ENCODE measurements around the gene SLC25A17.
"Not testable (repeated sequence)": the region's sequence is repeated elsewhere in the genome, so short reads cannot be mapped to it uniquely, and the experiment has no call there.

SLC25A17 gene

GRCh38 chr22:40751250-40751649 lies 67.9 kb downstream of the SLC25A17 start:
- no peak for DNase-seq

GRCh38 chr22:40749829-40750228 lies 69.3 kb downstream of the SLC25A17 start:
- DNase-seq = no peak

- DNase-seq = no peak
Measured at GRCh38 chr22:40748388-40749355, 70.5 kb downstream of the SLC25A17 start.

DNA sequence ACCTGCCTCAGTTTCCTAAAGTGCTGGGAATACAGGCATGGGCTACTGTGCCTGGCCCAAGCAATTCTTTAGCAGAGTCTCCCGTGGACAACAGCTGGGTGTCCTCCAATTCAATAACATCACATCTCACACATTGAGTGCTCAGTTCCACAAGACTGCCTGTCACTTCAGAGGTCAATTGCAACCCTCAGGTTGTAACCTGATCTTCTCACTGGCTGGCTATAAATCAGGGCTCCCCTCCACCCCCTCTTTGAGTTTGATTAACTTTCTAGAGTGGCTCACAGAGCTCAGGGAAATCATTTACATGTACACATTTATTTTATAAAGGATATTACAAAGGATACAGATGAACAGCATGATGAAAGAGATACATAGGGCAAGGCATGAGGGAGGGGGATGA lies 71.8 kb downstream of the SLC25A17 start:
- no peak for DNase-seq

DNA sequence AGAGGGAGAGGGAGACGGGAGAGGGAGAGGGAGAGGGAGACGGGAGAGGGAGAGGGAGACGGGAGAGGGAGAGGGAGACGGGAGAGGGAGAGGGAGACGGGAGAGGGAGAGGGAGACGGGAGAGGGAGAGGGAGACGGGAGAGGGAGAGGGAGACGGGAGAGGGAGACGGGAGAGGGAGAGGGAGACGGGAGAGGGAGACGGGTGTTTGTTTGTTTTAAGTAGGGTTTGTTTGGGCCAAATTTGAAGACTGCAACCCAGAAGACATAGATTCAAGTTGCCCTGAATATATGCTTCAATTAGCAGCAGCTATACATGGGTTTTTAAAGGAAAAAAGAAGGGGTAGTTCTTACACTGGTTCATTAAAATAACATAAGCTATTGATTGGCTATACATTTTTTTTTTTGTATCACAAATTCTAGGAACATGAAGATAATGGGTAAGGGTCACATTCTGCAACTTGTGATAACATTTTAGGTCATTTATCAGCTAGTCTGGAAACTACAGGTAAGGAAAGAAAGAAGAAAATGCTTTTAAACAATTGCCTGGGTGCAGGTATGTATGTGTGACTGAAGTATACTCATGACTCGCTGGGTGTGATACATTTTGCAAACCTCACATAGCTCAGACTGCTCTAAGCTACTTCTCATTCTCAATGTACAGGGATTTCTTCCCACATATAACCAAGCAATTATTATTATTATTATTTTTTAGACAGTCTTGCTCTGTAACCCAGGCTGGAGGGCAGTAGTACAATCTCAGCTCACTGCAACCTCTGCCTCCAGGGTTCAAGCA lies 72.5 kb downstream of the SLC25A17 start:
- no peak for DNase-seq

- no peak for DNase-seq
Measured at GRCh38 chr22:40743768-40744167, 75.4 kb downstream of the SLC25A17 start.

DNA sequence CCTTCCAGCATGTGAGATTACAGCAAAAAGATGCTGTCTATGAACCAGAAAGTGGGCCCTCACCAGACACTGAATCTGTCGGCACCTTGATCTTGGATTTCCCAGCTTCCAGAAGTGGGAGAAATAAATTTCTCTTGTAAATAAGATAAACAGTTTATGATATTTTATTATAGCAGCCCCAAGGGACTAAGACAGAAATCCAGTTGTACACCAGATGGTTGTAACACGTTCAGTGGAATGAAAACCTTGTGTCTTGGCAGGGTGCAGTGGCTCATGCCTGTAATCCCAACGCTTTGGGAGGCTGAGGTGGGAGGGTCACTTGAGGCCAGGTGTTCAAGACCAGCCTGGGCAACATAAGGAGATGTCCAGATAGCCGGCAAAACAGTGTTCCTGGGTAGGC lies 78.0 kb downstream of the SLC25A17 start:
- no peak for DNase-seq

GRCh38 chr22:40739721-40740120 lies 79.4 kb downstream of the SLC25A17 start:
- no peak for DNase-seq

DNA sequence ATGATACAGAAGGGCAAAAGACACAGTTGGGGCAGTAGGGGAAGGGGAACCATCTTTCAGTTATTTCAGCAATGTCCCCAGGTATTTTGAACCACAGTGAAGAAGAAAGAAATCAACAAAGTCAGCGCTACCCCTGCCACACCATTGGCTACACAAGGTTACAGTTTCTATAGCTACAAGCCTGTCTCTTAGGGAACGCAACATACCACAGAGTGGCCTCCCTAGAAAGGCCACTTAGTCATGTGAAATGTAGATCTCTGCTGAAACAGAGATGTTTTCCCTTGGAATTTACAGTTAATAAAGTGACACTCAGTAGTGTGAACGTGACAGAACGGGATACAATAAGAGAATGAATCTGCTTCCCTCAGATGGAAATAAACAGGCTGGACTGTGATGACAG lies 85.2 kb downstream of the SLC25A17 start:
- DNase-seq = no peak

GRCh38 chr22:40732999-40733292 lies 86.2 kb downstream of the SLC25A17 start:
- no peak for DNase-seq

DNA sequence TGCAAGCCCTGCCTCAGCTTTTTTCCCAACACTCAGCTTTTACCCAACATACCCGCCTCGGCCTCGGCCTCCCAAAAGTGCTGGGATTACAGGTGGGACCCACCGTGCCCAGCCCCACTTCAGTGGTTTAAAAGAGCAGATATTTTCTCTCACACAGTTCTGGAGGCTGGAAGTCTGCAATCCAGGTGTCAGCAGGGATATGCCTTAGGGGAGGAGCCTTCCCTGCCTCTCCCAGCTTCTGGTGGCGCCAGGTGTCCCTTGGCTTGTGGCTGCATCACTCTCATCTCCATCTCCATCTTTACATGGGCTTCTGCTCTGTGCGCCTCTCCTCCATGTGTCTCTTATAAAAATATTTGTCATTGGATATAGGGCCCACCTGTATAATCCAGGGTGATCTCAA lies 89.9 kb downstream of the SLC25A17 start:
- no peak for DNase-seq

DNA sequence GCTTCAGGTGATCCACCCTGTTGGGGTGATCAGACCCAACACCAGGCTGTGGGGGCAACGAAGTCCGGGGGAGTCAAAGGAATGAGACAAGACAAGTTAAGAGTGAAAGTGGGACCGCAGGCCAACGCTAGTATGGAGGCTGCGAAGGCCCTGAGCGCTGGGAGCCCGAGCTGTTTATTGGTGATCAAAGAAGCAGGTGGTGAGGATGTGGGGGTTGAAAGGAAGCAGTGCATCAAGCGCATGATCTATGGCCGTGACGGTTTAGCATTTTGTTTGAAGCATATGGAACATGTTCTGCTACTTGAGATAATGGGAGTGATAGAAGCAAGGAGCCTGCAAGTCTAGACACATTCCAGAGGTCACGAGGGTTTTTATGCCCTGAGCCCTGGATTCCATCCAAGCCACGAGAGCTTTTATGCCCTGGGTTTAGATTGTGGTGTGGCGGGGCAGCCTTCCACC lies 90.4 kb downstream of the SLC25A17 start:
- no peak for DNase-seq

GRCh38 chr22:40727964-40728615 lies 91.1 kb downstream of the SLC25A17 start:
- DNase-seq = no peak

- DNase-seq = no peak
Measured at GRCh38 chr22:40727070-40727963, 91.8 kb downstream of the SLC25A17 start.

GRCh38 chr22:40726514-40726913 lies 92.6 kb downstream of the SLC25A17 start:
- DNase-seq = no peak

- no peak for DNase-seq
Measured at GRCh38 chr22:40723396-40723933, 95.7 kb downstream of the SLC25A17 start.

DNA sequence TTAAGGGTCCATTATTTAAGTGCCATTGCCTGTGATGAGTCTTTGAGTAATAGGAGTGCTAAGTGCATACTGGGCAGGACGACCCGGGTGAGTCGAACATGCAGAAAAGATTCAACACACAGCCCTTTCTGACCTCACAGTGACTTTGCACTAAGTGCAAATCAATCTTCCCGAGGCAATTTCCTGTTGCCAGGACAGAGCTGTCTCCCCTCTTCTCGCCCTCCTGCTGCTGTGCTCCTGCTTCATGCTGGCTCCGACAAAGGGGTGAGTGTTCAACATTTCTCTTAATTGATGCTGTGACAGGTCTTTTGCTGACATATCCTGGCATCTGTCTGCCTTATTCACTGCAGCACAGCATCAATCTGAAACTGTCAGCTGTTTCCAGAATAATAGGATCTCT lies 97.9 kb downstream of the SLC25A17 start:
- no peak for DNase-seq

DNA sequence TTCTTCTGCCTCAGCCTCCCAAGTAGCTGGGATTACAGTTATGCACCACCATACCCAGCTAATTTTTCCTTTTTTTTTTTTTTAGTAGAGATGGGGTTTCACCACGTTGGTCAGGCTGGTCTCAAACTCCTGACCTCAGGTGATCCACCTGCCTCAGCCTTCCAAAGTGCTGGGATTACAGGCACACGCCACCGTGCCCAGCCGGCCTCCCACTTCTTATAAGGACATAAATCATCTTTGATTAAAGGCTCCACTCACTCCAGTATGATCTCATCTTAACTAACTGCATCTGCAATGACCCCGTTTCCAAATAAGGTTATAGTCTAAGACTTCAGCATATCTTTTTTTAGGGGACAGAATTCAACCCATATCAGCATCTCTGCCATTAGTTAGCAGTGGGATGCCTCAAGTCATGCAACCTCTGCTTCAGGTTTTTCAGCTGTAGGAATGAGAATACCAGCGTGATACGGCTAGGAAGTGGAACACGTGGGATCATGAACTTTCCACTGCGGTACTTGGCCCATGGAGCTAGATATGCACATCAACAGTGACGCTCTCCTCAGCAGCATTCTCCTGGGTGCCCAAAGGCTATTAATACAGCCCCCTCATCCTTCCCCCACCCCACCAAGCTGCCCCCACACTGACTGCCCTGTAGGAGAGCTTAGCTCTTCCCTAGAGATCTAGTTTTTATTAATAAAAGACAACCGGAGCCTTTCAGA lies 98.4 kb downstream of the SLC25A17 start:
- DNase-seq = no peak

GRCh38 chr22:40720156-40720537 lies 99.0 kb downstream of the SLC25A17 start:
- not testable (repeated sequence) for DNase-seq
